GM19467 (cell line): Measurements from ENCODE around the gene DCDC2B.

Source experiments
- ATAC-seq: cut with Tn5 transposase; IDR thresholded peaks from one replicate; pipeline ENCODE4 v1.9.1; 2021; ENCODE audit warnings: mild to moderate bottlenecking, moderate library complexity; ENCODE audit not compliant: unreplicated experiment

The DCDC2B gene

GRCh38 chr1:32195972-32196823 is 12.7 kb upstream of the DCDC2B start:
- ATAC-seq = no peak

GRCh38 chr1:32197074-32197473 is 11.8 kb upstream of the DCDC2B start:
- ATAC-seq = no peak

GRCh38 chr1:32197837-32198236 is 11.1 kb upstream of the DCDC2B start:
- no peak for ATAC-seq

GRCh38 chr1:32198237-32199042 is 10.4 kb upstream of the DCDC2B start:
- ATAC-seq = no peak

- ATAC-seq = no peak
Observed at GRCh38 chr1:32199043-32199716, 9.7 kb upstream of the DCDC2B start.

GRCh38 chr1:32199717-32200072 is 9.2 kb upstream of the DCDC2B start:
- ATAC-seq = no peak

GRCh38 chr1:32200226-32201010 is 8.5 kb upstream of the DCDC2B start, which contains the start of gene CCDC28B:
Gene CCDC28B (plus strand): TSS chr1:32200595. CDS start chr1:32201936, 1,341 bp downstream.
- no peak for ATAC-seq

GRCh38 chr1:32201011-32201855 is 7.7 kb upstream of the DCDC2B start:
- no peak for ATAC-seq

GRCh38 chr1:32204943-32205361 is 3.9 kb upstream of the DCDC2B start:
- no peak for ATAC-seq

- no peak for ATAC-seq
Observed at GRCh38 chr1:32205401-32206370, 3.2 kb upstream of the DCDC2B start, which contains the start of gene IQCC. Gene IQCC (plus strand): TSS chr1:32205671. CDS start chr1:32205682, 11 bp downstream.

GRCh38 chr1:32208469-32208868 is 420 bp upstream of the DCDC2B start:
- ATAC-seq = no peak

- ATAC-seq = no peak
Observed at GRCh38 chr1:32215629-32216480, 7.0 kb downstream of the DCDC2B start.

- no peak for ATAC-seq
Observed at GRCh38 chr1:32216566-32216965, 7.7 kb downstream of the DCDC2B start.

GRCh38 chr1:32219022-32219421 is 10.1 kb downstream of the DCDC2B start:
- no peak for ATAC-seq

GRCh38 chr1:32220746-32221580 is 12.1 kb downstream of the DCDC2B start:
- ATAC-seq = no peak

- ATAC-seq = no peak
Observed at GRCh38 chr1:32221581-32221979, 12.7 kb downstream of the DCDC2B start.
